OCI-M1 (cell line): ENCODE data around the gene GJD2.

Experiments used
- DNase-seq: peaks from one replicate; lab custom pipeline; 2025; lab: John Stamatoyannopoulos, UW

The GJD2 gene

GRCh38 chr15:34724481-34724880 lies 30.3 kb downstream of the GJD2 start:
- no peak for DNase-seq

- DNase-seq: no peak
These were observed 32.4 kb downstream of the GJD2 start for GRCh38 chr15:34722439-34722836.

GRCh38 chr15:34721802-34722438 lies 32.9 kb downstream of the GJD2 start:
- DNase-seq: no peak

- no peak for DNase-seq
These were observed 33.5 kb downstream of the GJD2 start for GRCh38 chr15:34721157-34721801.

- DNase-seq: no peak
These were observed 35.1 kb downstream of the GJD2 start for GRCh38 chr15:34719695-34720094.

- no peak for DNase-seq
These were observed 35.8 kb downstream of the GJD2 start for GRCh38 chr15:34718681-34719665.

GRCh38 chr15:34717729-34718128 lies 37.1 kb downstream of the GJD2 start:
- no peak for DNase-seq

- no peak for DNase-seq
These were observed 38.7 kb downstream of the GJD2 start for GRCh38 chr15:34716111-34716510.

- peak; percentile 78 for DNase-seq
These were observed 40.2 kb downstream of the GJD2 start for GRCh38 chr15:34714476-34715121.

GRCh38 chr15:34713635-34714034 lies 41.2 kb downstream of the GJD2 start:
- DNase-seq: no peak

GRCh38 chr15:34709866-34710265 lies 44.9 kb downstream of the GJD2 start:
- no peak for DNase-seq

GRCh38 chr15:34708422-34708821 lies 46.4 kb downstream of the GJD2 start:
- peak; percentile 82 for DNase-seq

- peak; percentile 14 for DNase-seq
These were observed 53.3 kb downstream of the GJD2 start for GRCh38 chr15:34701536-34701935.
